Bronchial epithelial cell (primary cell): ENCODE results near the gene RRAS2. TPM values are rescaled to one million over a fixed set of nuclear protein-coding genes. Genes with fewer than 3 reads are reported as not detected.
A peak's percentile ranks its signal among the peaks of the same experiment; 100 is the strongest.
"Not testable (repeated sequence)": the region's sequence is repeated elsewhere in the genome, so short reads cannot be mapped to it uniquely, and the experiment has no call there.

Source experiments
- DNase-seq: peaks from one replicate; pipeline ENCODE4 v3.0.0-alpha.2; 2010; ENCODE audit warnings: low read depth
- FAIRE-seq: peaks from 2 replicates; lab custom pipeline; 2011; peaks lifted over from hg19 to GRCh38; lab: Jason Lieb, UNC
- H3K27me3 ChIP-seq: 2 replicates; pipeline ENCODE4 v1.5.1; 2011; ENCODE audit warnings: low read length; ENCODE audit not compliant: control insufficient read depth, insufficient read depth
- H3K36me3 ChIP-seq: 2 replicates; pipeline ENCODE4 v1.5.1; 2011; ENCODE audit warnings: low read length; ENCODE audit not compliant: control insufficient read depth, insufficient read depth
- H3K4me3 ChIP-seq: 2 replicates; pipeline ENCODE4 v1.5.1; 2011; ENCODE audit warnings: mild to moderate bottlenecking, low read depth, low read length, control low read depth
- CTCF ChIP-seq: IDR thresholded peaks from 2 replicates; pipeline ENCODE4 v1.5.1; 2011; ENCODE audit warnings: mild to moderate bottlenecking, moderate library complexity, low read length, control low read depth, inconsistent platforms; ENCODE audit not compliant: insufficient read depth, severe bottlenecking
- total RNA-seq: library from RNA; depleted of rRNA; stranded (reverse); fragments of >200 nt; gene quantifications from 2 replicates; pipeline ENCODE4 v1.2.1, GENCODE V29; 2014

RRAS2 gene
- total RNA-seq = 169 and 235 TPM in 2 replicates

GRCh38 chr11:14358729-14359439 lies at the start of gene RRAS2:
Gene RRAS2, minus strand, starts transcription at chr11:14359183. Its CDS starts 313 bp downstream, at chr11:14358870.
- TF ChIP-seq CTCF = no peak
- Histone ChIP-seq H3K4me3 (peak within 1 kb of the TSS; percentile 74), H3K27me3 (no peaks in the 10 kb centered on the region), H3K36me3 (no peaks in the 10 kb centered on the region)
- FAIRE-seq (no peak), DNase-seq (peak; percentile 53)

- H3K4me3 ChIP-seq = no peak overlapping the region
- DNase-seq (no peak), FAIRE-seq (no peak)
- no peaks in the 10 kb centered on the region for H3K27me3 ChIP-seq
- no peak for TF ChIP-seq CTCF
- H3K36me3 ChIP-seq = no peaks in the 10 kb centered on the region
These were observed 49.6 kb upstream of the RRAS2 start for GRCh38 chr11:14408612-14409011.

GRCh38 chr11:14406116-14406515 lies 47.1 kb upstream of the RRAS2 start:
- H3K36me3 ChIP-seq, H3K27me3 ChIP-seq, H3K4me3 ChIP-seq, FAIRE-seq: not testable (repeated sequence)
- peak; percentile 70 for DNase-seq

GRCh38 chr11:14403528-14403927 lies 44.5 kb upstream of the RRAS2 start:
- not testable (repeated sequence) for H3K27me3 ChIP-seq, DNase-seq, FAIRE-seq, H3K4me3 ChIP-seq, H3K36me3 ChIP-seq

- FAIRE-seq = no peak
- H3K4me3 ChIP-seq = no peak overlapping the region
- no peak for DNase-seq
- no peaks in the 10 kb centered on the region for H3K36me3 ChIP-seq
- no peak for TF ChIP-seq CTCF
- H3K27me3 ChIP-seq = no peaks in the 10 kb centered on the region
These were observed 40.1 kb upstream of the RRAS2 start for GRCh38 chr11:14399087-14399486.

- Histone ChIP-seq H3K4me3 (no peak overlapping the region), H3K36me3 (no peaks in the 10 kb centered on the region), H3K27me3 (no peaks in the 10 kb centered on the region)
- DNase-seq (no peak), FAIRE-seq (no peak)
- no peak for TF ChIP-seq CTCF
These were observed 37.3 kb upstream of the RRAS2 start for GRCh38 chr11:14396273-14396672.

- no peaks in the 10 kb centered on the region for H3K36me3 ChIP-seq
- no peaks in the 10 kb centered on the region for H3K27me3 ChIP-seq
- no peak for FAIRE-seq
- no peak for TF ChIP-seq CTCF
- no peak overlapping the region for H3K4me3 ChIP-seq
- no peak for DNase-seq
These were observed 34.9 kb upstream of the RRAS2 start for GRCh38 chr11:14393889-14394288.
